Putamen (tissue), 1 donor: ENCODE results near the gene NTM.

Experiments
- DNase-seq: peaks from one replicate; pipeline ENCODE4 v3.0.0-alpha.2; 2016; ENCODE audit warnings: low spot score

NTM gene

DNA sequence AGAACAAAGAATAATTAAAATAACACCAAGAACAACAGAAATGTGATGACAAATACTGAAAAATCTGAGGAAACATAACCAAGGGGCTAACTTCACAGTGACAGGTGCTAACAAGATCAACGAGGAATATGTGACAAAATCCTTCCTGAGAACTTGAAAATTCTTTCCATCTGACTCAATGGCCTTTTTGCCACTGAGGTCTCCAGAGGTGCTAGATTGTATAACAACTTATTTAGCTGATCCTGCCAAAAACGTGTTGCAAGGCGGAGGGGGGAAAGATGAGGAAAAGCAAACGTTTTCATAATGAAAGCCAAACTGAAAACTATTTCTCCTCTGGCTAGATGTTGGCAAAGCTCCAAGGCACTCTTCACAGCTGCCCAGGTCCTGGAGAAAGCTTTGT lies 364.5 kb downstream of the NTM start:
- no peak for DNase-seq

- no peak for DNase-seq
Observed at GRCh38 chr11:131737357-131737756, 366.9 kb downstream of the NTM start.

- DNase-seq, result no peak
Observed at GRCh38 chr11:131739243-131739882, 368.9 kb downstream of the NTM start.

- no peak for DNase-seq
Observed at GRCh38 chr11:131744847-131745246, 374.4 kb downstream of the NTM start.

DNA sequence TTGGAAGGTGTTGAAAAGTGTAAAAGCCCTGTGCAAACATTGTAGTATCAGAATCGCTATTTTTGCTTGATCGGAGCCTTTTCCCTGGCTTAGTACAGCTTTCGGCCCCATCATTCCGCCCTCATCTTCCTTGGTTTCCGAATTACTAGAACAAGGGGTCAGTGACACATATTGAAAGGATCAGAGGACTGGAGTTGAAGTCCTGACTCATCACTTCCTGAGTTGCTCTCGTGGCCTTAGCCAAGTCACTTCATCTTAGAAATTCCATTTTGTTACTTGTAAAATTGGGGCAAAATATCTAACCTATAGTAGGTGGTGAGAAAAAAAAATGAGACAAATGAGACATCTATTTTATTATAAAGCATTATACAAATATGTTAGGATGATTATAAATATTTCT lies 375.0 kb downstream of the NTM start:
- DNase-seq, result no peak

DNA sequence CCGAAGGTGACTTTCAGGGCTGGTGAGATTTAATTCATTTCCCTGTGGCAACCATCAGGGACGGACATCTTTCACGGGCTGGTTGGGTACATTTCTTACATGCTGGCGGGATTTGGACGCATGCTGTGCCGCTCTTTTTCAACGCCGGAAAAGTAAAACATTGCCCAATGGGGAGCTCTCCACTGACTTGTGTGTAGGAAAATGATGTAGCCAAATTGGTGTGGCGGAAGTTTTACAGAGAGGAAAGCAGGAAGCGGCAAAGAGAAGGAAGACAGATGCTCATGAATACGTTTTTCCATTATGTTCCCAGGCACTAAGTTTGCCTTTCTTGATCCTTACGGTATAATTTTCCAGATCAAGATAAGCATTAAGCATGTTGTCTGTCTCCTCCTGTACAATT lies 375.8 kb downstream of the NTM start:
- DNase-seq, result no peak

- peak; percentile 57 for DNase-seq
Observed at GRCh38 chr11:131748151-131749050, 378.0 kb downstream of the NTM start.

DNA sequence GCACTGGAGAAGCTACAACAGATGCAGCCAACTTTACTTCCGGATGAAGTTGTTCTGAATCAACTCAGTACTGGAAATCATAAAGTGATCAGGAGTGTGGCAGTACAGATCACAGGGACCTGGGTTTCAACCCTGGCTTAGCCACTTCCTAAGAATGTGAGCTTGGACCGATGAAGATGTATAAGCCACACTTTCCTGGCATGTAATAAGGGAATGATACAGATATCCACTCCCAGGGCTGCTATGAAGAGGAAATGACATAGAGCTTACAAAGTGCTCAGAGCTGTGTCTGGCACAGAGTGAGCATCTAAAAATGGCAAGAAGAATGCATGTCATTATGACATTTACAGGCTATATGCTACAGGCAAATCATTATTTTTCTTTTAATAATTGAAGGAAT lies 378.7 kb downstream of the NTM start:
- no peak for DNase-seq

DNA sequence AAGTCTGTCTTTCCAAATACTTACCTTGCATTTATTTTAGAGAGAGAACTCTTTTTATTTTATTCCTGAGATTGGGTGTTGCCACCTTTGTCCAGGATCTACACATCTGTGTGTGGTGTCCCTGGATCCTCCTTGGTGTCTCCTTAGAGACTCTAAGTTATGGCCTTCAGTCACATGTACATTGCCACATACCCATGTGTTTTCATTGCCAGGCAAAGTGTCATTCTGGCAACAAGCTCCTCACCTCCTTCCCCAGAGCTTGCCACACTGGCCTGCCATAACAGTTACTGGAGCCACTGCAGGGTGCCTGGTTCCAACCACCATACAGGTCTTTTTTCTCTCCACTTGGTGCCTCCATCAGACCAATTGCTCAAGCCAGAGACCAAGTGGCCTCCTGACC lies 379.7 kb downstream of the NTM start:
- no peak for DNase-seq

DNA sequence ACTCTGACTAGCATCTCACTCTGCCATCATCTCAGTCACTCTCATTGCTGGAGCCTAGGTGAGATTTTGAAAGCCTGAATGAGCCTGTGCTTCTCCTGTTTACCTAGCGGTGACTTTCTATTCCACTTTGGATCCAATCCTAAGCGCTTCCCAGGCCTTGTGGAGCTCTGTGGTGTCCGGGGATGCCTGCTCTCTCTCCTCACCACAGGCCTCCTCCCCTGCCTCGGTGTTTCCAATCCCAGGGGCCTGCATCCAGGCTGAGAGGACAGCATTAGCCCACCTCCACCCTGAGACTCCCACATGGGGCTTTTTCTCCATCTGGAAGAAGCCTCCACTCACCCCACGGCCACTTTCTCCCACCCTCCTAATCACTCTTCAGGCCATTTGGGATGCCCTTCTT lies 380.3 kb downstream of the NTM start:
- no peak for DNase-seq

- no peak for DNase-seq
Observed at GRCh38 chr11:131754671-131755070, 384.3 kb downstream of the NTM start.

DNA sequence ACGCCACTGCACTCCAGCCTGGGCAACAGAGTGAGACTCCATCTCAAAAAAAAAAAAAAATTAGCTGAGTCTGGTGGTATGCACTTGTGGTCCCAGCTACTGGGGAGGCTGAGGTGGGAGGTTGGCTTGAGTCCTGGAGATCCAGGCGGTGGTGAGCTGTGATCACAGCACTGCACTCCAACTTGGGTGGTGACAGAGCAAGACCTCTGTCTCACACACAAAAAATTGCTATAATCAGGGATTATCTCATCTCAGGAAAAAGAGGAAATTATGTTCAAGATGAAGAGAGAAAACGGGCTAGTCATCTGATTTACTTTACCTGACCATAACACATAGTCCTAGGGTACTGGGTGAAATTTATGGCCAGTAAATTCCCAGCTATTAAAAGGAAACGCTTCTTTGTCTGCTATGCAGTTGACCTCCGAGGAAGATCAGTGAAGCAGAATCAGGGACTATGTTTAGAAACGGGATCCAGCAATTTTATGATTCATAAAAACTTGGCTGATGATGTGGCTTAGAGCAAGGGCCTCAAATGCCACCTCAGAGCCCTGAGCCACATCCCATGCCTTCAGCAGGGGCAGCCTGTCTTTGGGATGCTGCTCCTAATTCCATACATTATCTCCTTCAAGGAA lies 386.2 kb downstream of the NTM start:
- DNase-seq, result no peak

DNA sequence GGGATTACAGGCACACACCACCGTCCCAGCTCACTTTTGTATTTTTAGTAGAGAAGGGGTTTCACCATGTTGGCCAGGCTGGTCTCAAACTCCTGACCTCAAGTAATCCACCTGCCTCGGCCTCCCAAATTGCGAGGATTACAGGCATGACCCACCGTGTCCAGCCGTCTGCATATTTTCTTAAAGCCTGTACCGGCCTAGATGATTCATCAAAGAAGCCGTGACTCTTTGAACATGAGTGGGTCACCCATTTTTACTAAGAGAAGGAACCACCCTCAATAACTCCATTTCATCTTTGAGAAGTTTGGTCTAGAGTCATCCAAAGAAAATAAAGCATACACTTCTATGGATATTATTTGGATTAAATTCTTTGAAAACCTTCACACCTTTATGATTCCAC lies 388.3 kb downstream of the NTM start:
- no peak for DNase-seq

DNA sequence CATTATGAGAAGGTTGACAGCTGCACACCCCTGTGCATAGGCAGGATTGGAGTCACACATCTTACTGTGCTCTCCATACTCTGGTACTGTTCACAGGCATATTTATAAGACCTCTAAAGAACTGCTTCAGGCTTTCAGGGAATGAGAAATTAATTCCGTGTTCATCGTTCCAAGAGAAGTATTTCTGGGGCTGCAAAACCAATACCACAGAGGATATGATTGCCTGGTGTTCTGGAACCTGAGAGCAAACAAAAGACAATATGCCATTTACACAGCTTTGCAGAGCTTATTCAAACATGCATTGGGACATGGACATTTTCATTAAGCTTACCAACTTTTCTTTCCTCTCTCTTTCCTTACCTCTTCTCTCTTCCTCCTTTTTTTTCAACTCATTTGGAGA lies 388.7 kb downstream of the NTM start:
- DNase-seq, result no peak

DNA sequence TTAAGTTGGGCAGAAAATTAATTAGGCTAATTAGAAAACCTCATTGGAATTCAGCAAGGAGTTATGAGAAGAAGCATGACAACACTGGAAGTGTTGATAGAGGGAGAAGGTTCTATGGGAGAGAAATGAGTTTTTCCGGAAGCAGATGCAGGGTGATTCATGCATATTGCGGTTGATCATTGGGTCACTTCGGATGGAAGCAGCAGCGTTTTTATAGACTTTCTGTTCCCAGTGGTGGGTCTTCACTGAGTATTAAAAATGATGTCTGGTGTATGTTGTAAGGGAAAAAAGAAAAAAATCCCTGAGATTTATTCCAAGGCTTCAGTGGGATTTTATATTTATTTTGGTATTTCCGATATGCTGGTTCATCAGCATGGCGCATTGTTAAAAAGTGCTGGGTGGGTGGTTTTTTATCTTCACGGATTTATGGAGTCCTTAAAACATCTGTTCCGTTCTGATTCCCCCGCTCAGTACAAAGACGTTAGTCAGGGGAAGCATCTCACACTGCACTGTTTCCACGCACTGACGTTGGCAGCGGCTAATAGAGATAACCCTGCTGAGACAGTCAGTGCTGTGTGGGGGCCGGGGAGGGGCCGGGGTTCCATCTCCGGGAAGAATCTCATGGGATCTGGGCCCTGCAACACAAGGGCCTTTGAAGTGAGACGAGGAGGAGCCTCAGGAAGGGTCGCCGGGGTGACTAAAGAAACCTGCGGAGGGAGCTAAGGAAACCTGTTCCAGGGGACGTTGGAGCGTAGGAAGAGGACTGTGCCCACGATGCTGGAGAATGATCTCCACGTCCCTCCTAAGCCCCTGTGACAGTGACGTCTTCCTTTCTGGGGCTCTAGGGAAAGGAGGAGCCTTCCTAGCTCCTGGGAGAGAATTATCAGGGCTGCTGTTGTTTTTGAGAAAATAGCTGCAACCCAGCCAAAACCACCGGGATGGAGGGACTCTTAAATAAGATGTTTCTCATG lies 390.0 kb downstream of the NTM start:
- DNase-seq, result peak; percentile 72

DNA sequence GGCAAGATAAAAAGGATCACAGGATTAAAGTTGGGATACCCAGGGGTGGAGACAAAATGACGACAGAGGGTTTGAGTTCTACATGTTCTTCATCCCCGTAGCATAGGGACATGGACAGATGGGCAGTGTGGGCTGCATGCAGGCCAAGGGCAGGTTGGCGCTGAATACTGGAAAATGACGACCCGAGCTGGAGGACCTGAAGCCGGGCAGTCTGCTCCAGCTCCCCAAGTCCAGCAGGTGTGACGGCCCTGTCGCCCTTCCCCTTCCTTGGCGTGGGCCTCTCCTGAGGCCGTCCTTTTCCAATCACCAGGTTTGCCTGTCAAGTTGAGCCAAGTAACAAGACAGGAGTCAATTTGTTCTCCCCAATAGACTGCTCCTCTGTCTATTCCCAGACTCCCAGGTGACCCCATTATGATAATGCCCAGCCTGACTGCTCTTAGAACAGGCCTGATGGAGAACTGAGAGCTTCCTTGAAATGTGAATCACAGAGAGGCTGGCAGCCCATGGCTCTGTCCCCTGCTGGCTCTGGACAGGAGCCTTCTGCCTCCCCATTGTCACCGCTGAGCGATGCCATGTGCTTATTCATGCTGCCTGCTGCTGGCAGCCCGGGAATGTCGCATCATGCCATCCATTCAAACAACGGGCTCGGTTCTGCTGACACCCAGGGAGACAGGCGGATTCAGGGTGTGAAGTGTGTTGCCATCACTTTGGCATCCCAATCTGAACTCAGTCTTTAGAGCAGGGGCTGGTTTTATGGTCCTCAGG lies 392.1 kb downstream of the NTM start:
- peak; percentile 51 for DNase-seq

DNA sequence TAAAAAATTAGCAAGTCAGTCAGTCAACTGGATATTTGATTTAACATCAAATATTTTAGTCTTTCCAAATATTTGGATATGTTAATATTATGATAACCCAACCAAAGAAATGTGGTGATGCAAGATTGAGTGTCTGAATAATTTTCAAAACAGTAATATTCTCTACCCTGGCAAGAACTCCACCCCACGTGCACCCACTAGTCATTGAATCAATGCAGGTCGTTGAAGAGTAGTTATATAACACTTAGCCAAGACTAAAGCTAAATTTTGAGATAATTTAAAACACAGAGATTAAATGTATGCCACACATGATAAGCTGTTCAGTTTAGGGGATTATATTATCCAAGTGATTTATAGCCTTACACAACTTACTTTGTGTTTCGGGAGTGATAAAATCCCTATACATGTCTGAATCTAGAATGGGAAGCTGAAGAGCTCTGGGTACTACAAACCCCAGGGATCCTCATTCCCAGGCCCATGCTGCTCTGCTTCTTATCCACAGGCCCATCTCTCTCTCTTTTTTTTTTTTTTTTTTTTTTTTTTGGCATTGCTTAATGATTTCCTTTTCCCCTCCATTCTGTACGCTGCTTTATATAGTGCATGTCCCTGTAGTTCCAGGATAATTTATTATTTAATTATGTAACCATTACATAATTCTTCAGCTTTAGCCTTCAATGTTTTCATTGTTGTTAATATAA lies 392.9 kb downstream of the NTM start:
- peak; percentile 40 for DNase-seq

- DNase-seq, result no peak
Observed at GRCh38 chr11:131764126-131764525, 393.7 kb downstream of the NTM start.

GRCh38 chr11:131764649-131765048 lies 394.2 kb downstream of the NTM start:
- no peak for DNase-seq

DNA sequence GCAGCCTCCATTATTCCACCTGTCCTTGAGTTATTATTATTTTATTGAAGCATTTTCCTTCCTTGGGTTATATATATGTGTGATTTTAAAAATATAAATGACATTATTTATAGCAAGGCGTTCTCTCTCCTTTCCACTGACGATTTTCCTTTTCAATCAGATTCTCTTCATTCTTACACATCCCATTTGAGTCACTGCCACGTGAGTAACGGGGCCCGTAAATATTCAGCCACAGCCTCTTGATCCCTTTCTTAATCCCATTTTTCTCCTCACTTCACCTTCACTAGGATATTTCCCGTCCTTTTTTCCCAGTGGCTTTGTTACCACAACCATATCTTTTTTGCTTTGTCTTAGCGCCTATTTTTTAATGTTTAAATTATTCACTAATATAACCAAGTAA lies 396.2 kb downstream of the NTM start:
- no peak for DNase-seq

- no peak for DNase-seq
Observed at GRCh38 chr11:131767421-131767820, 397.0 kb downstream of the NTM start.
